ENCODE results near the gene JADE1.

- TF ChIP-seq CTCF (IDR thresholded peaks at IDR 0.05): no peak
- no peak for TF ChIP-seq POLR2A (IDR thresholded peaks at IDR 0.05)
Observed at GRCh38 chr4:128796934-128797333, 12.6 kb upstream of the JADE1 start.
